ENCODE results near the gene GABRA4.

Gene GABRA4

GRCh38 chr4:46993075-46994006 is at the start of gene GABRA4:
GABRA4 (minus strand) TSS chr4:46993581; CDS start chr4:46993424, 157 bp downstream.
- Histone ChIP-seq H3K36me3 (replicated peaks) (no peaks in the 10 kb centered on the region), H3K9me3 (no peaks in the 10 kb centered on the region), H3K4me1 (no peaks in the 10 kb centered on the region), H3K4me3 (no peak within 1 kb of the TSS), H3K27me3 (ENCODE audit: low read depth) (peaks cover 18% of the 10 kb centered on the region; the same call in 1 of the 2 replicates)
- in situ Hi-C loops (cut with MboI; ENCODE audit: low sequenced_read_pairs): no loop called here
- DNase-seq (ENCODE audit: low spot score in 2 of 2): no peak

- no peak for DNase-seq (ENCODE audit: low spot score in 2 of 2)
- Histone ChIP-seq H3K27me3 (ENCODE audit: low read depth) (0 out of 2 replicates have a peak, but pooled peaks cover 2% of the 10 kb centered on the region), H3K4me3 (no peak overlapping the region), H3K4me1 (no peaks in the 10 kb centered on the region), H3K36me3 (replicated peaks) (no peaks in the 10 kb centered on the region), H3K9me3 (no peaks in the 10 kb centered on the region)
- in situ Hi-C loops (cut with MboI; ENCODE audit: low sequenced_read_pairs): no loop called here
Measured at GRCh38 chr4:47040828-47041227, 47.4 kb upstream of the GABRA4 start.

GRCh38 chr4:47038263-47038662 is 44.9 kb upstream of the GABRA4 start:
- Histone ChIP-seq H3K9me3 (no peaks in the 10 kb centered on the region), H3K36me3 (replicated peaks) (no peaks in the 10 kb centered on the region), H3K4me1 (no peaks in the 10 kb centered on the region), H3K27me3 (ENCODE audit: low read depth) (no peaks in the 10 kb centered on the region), H3K4me3 (no peak overlapping the region)
- in situ Hi-C loops (cut with MboI; ENCODE audit: low sequenced_read_pairs): no loop called here
- no peak for DNase-seq (ENCODE audit: low spot score in 2 of 2)

GRCh38 chr4:47032405-47033106 is 39.2 kb upstream of the GABRA4 start:
- H3K9me3 ChIP-seq: no peaks in the 10 kb centered on the region
- no peaks in the 10 kb centered on the region for H3K36me3 ChIP-seq (replicated peaks)
- H3K27me3 ChIP-seq (ENCODE audit: low read depth): no peaks in the 10 kb centered on the region
- DNase-seq (ENCODE audit: low spot score in 2 of 2): peak; percentile 59 to 83
- H3K4me3 ChIP-seq: peak overlapping the region; percentile 20
- H3K4me1 ChIP-seq: peaks cover 6% of the 10 kb centered on the region
- in situ Hi-C loops (cut with MboI; ENCODE audit: low sequenced_read_pairs): no loop called here

GRCh38 chr4:47031751-47032404 is 38.5 kb upstream of the GABRA4 start:
- H3K27me3 ChIP-seq (ENCODE audit: low read depth): no peaks in the 10 kb centered on the region
- in situ Hi-C loops (cut with MboI; ENCODE audit: low sequenced_read_pairs): no loop called here
- peaks cover 6% of the 10 kb centered on the region for H3K4me1 ChIP-seq
- H3K36me3 ChIP-seq (replicated peaks): no peaks in the 10 kb centered on the region
- no peaks in the 10 kb centered on the region for H3K9me3 ChIP-seq
- DNase-seq (ENCODE audit: low spot score in 2 of 2): no peak
- peak overlapping the region; percentile 24 for H3K4me3 ChIP-seq

GRCh38 chr4:47031011-47031678 is 37.8 kb upstream of the GABRA4 start, which contains the start of gene GABRB1:
GABRB1 (plus strand) TSS chr4:47031567.
- in situ Hi-C loops (cut with MboI; ENCODE audit: low sequenced_read_pairs): no loop called here
- peak within 1 kb of the TSS; percentile 24 for H3K4me3 ChIP-seq
- H3K27me3 ChIP-seq (ENCODE audit: low read depth): no peaks in the 10 kb centered on the region
- peaks cover 6% of the 10 kb centered on the region for H3K4me1 ChIP-seq
- H3K9me3 ChIP-seq: no peaks in the 10 kb centered on the region
- DNase-seq (ENCODE audit: low spot score in 2 of 2): peak; percentile 24 to 74
- no peaks in the 10 kb centered on the region for H3K36me3 ChIP-seq (replicated peaks)

- Histone ChIP-seq H3K4me3 (no peak overlapping the region), H3K9me3 (no peaks in the 10 kb centered on the region), H3K36me3 (replicated peaks) (no peaks in the 10 kb centered on the region), H3K4me1 (no peaks in the 10 kb centered on the region), H3K27me3 (ENCODE audit: low read depth) (0 out of 2 replicates have a peak, but pooled peaks cover 4% of the 10 kb centered on the region)
- in situ Hi-C loops (cut with MboI; ENCODE audit: low sequenced_read_pairs): no loop called here
- DNase-seq (ENCODE audit: low spot score in 2 of 2): no peak
Measured at GRCh38 chr4:47017494-47017893, 24.1 kb upstream of the GABRA4 start.

GRCh38 chr4:47017081-47017480 is 23.7 kb upstream of the GABRA4 start:
- in situ Hi-C loops (cut with MboI; ENCODE audit: low sequenced_read_pairs): no loop called here
- Histone ChIP-seq H3K9me3 (no peaks in the 10 kb centered on the region), H3K4me3 (no peak overlapping the region)

GRCh38 chr4:47013373-47013772 is 20.0 kb upstream of the GABRA4 start:
- in situ Hi-C loops (cut with MboI; ENCODE audit: low sequenced_read_pairs): no loop called here
- no peak for DNase-seq (ENCODE audit: low spot score in 2 of 2)
- Histone ChIP-seq H3K36me3 (replicated peaks) (no peaks in the 10 kb centered on the region), H3K27me3 (ENCODE audit: low read depth) (0 out of 2 replicates have a peak, but pooled peaks cover 4% of the 10 kb centered on the region), H3K9me3 (no peaks in the 10 kb centered on the region), H3K4me3 (no peak overlapping the region), H3K4me1 (no peaks in the 10 kb centered on the region)

More at GRCh38 chr4:47017081-47017480, 23.7 kb upstream of the GABRA4 start:
- Histone ChIP-seq H3K36me3 (replicated peaks) (no peaks in the 10 kb centered on the region), H3K27me3 (ENCODE audit: low read depth) (0 out of 2 replicates have a peak, but pooled peaks cover 4% of the 10 kb centered on the region), H3K4me1 (no peaks in the 10 kb centered on the region)
- DNase-seq (ENCODE audit: low spot score in 2 of 2): no peak

GRCh38 chr4:47012676-47013075 is 19.3 kb upstream of the GABRA4 start:
- in situ Hi-C loops (cut with MboI; ENCODE audit: low sequenced_read_pairs): no loop called here
- H3K4me1 ChIP-seq: no peaks in the 10 kb centered on the region
- H3K4me3 ChIP-seq: no peak overlapping the region
- H3K9me3 ChIP-seq: no peaks in the 10 kb centered on the region
- DNase-seq (ENCODE audit: low spot score in 2 of 2): no peak
- no peaks in the 10 kb centered on the region for H3K36me3 ChIP-seq (replicated peaks)
- H3K27me3 ChIP-seq (ENCODE audit: low read depth): 0 out of 2 replicates have a peak, but pooled peaks cover 4% of the 10 kb centered on the region

- Histone ChIP-seq H3K9me3 (no peaks in the 10 kb centered on the region), H3K36me3 (replicated peaks) (no peaks in the 10 kb centered on the region), H3K4me3 (no peak overlapping the region), H3K27me3 (ENCODE audit: low read depth) (no peaks in the 10 kb centered on the region), H3K4me1 (no peaks in the 10 kb centered on the region)
- no peak for DNase-seq (ENCODE audit: low spot score in 2 of 2)
- in situ Hi-C loops (cut with MboI; ENCODE audit: low sequenced_read_pairs): no loop called here
Measured at GRCh38 chr4:47010912-47011446, 17.6 kb upstream of the GABRA4 start.

GRCh38 chr4:47010347-47010911 is 17.0 kb upstream of the GABRA4 start:
- in situ Hi-C loops (cut with MboI; ENCODE audit: low sequenced_read_pairs): no loop called here
- Histone ChIP-seq H3K36me3 (replicated peaks) (no peaks in the 10 kb centered on the region), H3K4me1 (no peaks in the 10 kb centered on the region), H3K27me3 (ENCODE audit: low read depth) (no peaks in the 10 kb centered on the region), H3K4me3 (no peak overlapping the region), H3K9me3 (no peaks in the 10 kb centered on the region)
- DNase-seq (ENCODE audit: low spot score in 2 of 2): no peak

GRCh38 chr4:47002580-47002979 is 9.2 kb upstream of the GABRA4 start:
- Histone ChIP-seq H3K4me3 (no peak overlapping the region), H3K4me1 (no peaks in the 10 kb centered on the region), H3K36me3 (replicated peaks) (no peaks in the 10 kb centered on the region), H3K27me3 (ENCODE audit: low read depth) (no peaks in the 10 kb centered on the region; the same call in 1 of the 2 replicates), H3K9me3 (no peaks in the 10 kb centered on the region)
- in situ Hi-C loops (cut with MboI; ENCODE audit: low sequenced_read_pairs): no loop called here
- DNase-seq (ENCODE audit: low spot score in 2 of 2): no peak
